Stimulated activated CD4-positive, alpha-beta T cell treated with anti-CD3 and anti-CD28 coated beads, TNF-alpha, amount 100 ng/mL, for 48 hours (primary cell): ENCODE measurements around the gene KIAA0753.
A peak's percentile ranks its signal among the peaks of the same experiment; 100 is the strongest.

Experiments used
- DNase-seq, 3 donors: peaks; one replicate each; pipeline ENCODE4 v3.0.0-alpha.2; 2020; ENCODE audit warnings: low read depth in 3 of 3

The KIAA0753 gene

GRCh38 chr17:6640536-6641246 is at the start of gene KIAA0753, which contains the start of gene TXNDC17:
Gene KIAA0753 (minus strand): TSS chr17:6640711. CDS start chr17:6635103, 5,608 bp downstream.
Gene TXNDC17 (plus strand): TSS chr17:6641060. CDS start chr17:6641083, 23 bp downstream.
- peak; percentile 90 to 92 (median 92) for DNase-seq

GRCh38 chr17:6688944-6689343 is 48.4 kb upstream of the KIAA0753 start:
- DNase-seq: no peak

GRCh38 chr17:6686026-6686425 is 45.5 kb upstream of the KIAA0753 start:
- DNase-seq: no peak

- no peak for DNase-seq
Observed at GRCh38 chr17:6684881-6685767, 44.6 kb upstream of the KIAA0753 start.

- DNase-seq: no peak
Observed at GRCh38 chr17:6684460-6684783, 43.9 kb upstream of the KIAA0753 start.

GRCh38 chr17:6683730-6684459 is 43.4 kb upstream of the KIAA0753 start:
- no peak for DNase-seq

GRCh38 chr17:6683081-6683684 is 42.7 kb upstream of the KIAA0753 start:
- DNase-seq: no peak

GRCh38 chr17:6682339-6682738 is 41.8 kb upstream of the KIAA0753 start:
- no peak for DNase-seq

GRCh38 chr17:6681671-6682070 is 41.2 kb upstream of the KIAA0753 start:
- DNase-seq: no peak

- no peak for DNase-seq
Observed at GRCh38 chr17:6681176-6681575, 40.7 kb upstream of the KIAA0753 start.

- DNase-seq: no peak
Observed at GRCh38 chr17:6679241-6679640, 38.7 kb upstream of the KIAA0753 start.

GRCh38 chr17:6677946-6678345 is 37.4 kb upstream of the KIAA0753 start:
- no peak for DNase-seq

- no peak for DNase-seq
Observed at GRCh38 chr17:6677158-6677831, 36.8 kb upstream of the KIAA0753 start.

GRCh38 chr17:6676802-6677157 is 36.3 kb upstream of the KIAA0753 start:
- no peak for DNase-seq

- DNase-seq: no peak
Observed at GRCh38 chr17:6675201-6675825, 34.8 kb upstream of the KIAA0753 start.

- DNase-seq: no peak
Observed at GRCh38 chr17:6674586-6674985, 34.1 kb upstream of the KIAA0753 start.

- DNase-seq: no peak
Observed at GRCh38 chr17:6671431-6671830, 30.9 kb upstream of the KIAA0753 start.

GRCh38 chr17:6670999-6671398 is 30.5 kb upstream of the KIAA0753 start:
- DNase-seq: no peak

GRCh38 chr17:6670571-6670970 is 30.1 kb upstream of the KIAA0753 start:
- no peak for DNase-seq

GRCh38 chr17:6669479-6670212 is 29.1 kb upstream of the KIAA0753 start:
- no peak for DNase-seq
